Activated gamma-delta T cell treated with Interleukin-2 at 50 U/mL for 16 hours (primary cell): ENCODE measurements around the gene SCEL.
"Not testable (repeated sequence)": the region's sequence is repeated elsewhere in the genome, so short reads cannot be mapped to it uniquely, and the experiment has no call there.

Source experiments
- DNase-seq: peaks from one replicate; pipeline ENCODE4 v3.0.0-alpha.2; 2020

Gene SCEL

GRCh38 chr13:77535448-77535847 is at the start of gene SCEL:
Gene SCEL, plus strand, starts transcription at chr13:77535706. Its CDS starts 20,170 bp downstream, at chr13:77555876.
- DNase-seq: no peak

- DNase-seq: no peak
Observed at GRCh38 chr13:77489566-77490337, 45.8 kb upstream of the SCEL start.

- DNase-seq: no peak
Observed at GRCh38 chr13:77492982-77493381, 42.5 kb upstream of the SCEL start.

- DNase-seq: no peak
Observed at GRCh38 chr13:77494226-77494625, 41.3 kb upstream of the SCEL start.

- no peak for DNase-seq
Observed at GRCh38 chr13:77497350-77497749, 38.2 kb upstream of the SCEL start.

GRCh38 chr13:77497835-77498234 is 37.7 kb upstream of the SCEL start:
- no peak for DNase-seq

- DNase-seq: no peak
Observed at GRCh38 chr13:77502104-77502720, 33.3 kb upstream of the SCEL start.

GRCh38 chr13:77503398-77503797 is 32.1 kb upstream of the SCEL start:
- DNase-seq: no peak

- no peak for DNase-seq
Observed at GRCh38 chr13:77506874-77507273, 28.6 kb upstream of the SCEL start.

- no peak for DNase-seq
Observed at GRCh38 chr13:77507931-77508776, 27.4 kb upstream of the SCEL start.

GRCh38 chr13:77508959-77509620 is 26.4 kb upstream of the SCEL start:
- DNase-seq: no peak

GRCh38 chr13:77510156-77510555 is 25.4 kb upstream of the SCEL start:
- DNase-seq: no peak

GRCh38 chr13:77511552-77511951 is 24.0 kb upstream of the SCEL start:
- no peak for DNase-seq

- no peak for DNase-seq
Observed at GRCh38 chr13:77513719-77514335, 21.7 kb upstream of the SCEL start.

GRCh38 chr13:77514336-77514726 is 21.2 kb upstream of the SCEL start:
- no peak for DNase-seq

GRCh38 chr13:77515785-77516184 is 19.7 kb upstream of the SCEL start:
- DNase-seq: no peak

- DNase-seq: no peak
Observed at GRCh38 chr13:77516342-77516789, 19.1 kb upstream of the SCEL start.

GRCh38 chr13:77518266-77518665 is 17.2 kb upstream of the SCEL start:
- no peak for DNase-seq

- not testable (repeated sequence) for DNase-seq
Observed at GRCh38 chr13:77519396-77519795, 16.1 kb upstream of the SCEL start.

- no peak for DNase-seq
Observed at GRCh38 chr13:77519808-77520207, 15.7 kb upstream of the SCEL start.

- no peak for DNase-seq
Observed at GRCh38 chr13:77521194-77521593, 14.3 kb upstream of the SCEL start.

GRCh38 chr13:77521595-77522367 is 13.7 kb upstream of the SCEL start:
- no peak for DNase-seq
